ENCODE data around the gene ADAMTS8.
A peak's percentile ranks its signal among the peaks of the same experiment; 100 is the strongest.

- TF ChIP-seq POLR2AphosphoS5 (IDR thresholded peaks at IDR 0.05; ENCODE audit: low read depth, low read length) (no peak), REST (IDR thresholded peaks at IDR 0.05; ENCODE audit: insufficient read depth in 1 of 2, low read depth in 2 of 2, low read length in 2 of 2) (peak in 1 of 2 experiments; percentile 81; a peak in 2 of 4 replicates)
Observed at GRCh38 chr11:130399196-130399595, 29.2 kb downstream of the ADAMTS8 start.

Measured in PFSK-1 (cell line).